ENCODE measurements around the gene DNAJC1.

DNA sequence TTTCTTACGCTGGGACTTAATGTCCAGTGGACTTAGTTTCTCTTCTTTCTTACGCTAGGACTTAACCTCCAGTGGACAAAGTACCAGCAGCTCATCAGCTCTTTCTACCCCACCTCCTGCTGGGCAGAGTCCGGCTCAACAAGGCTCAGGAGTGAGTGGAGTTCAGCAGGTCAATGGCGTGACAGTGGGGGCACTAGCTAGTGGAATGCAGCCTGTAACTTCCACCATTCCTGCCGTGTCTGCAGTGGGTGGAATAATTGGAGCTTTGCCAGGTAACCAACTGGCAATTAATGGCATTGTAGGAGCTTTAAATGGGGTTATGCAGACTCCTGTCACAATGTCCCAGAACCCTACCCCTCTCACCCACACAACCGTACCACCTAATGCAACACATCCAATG, 269.8 kb downstream of the DNAJC1 start:
- no peak for TF ChIP-seq KDM1A (IDR thresholded peaks at IDR 0.05; ENCODE audit: low read depth)
- TF ChIP-seq POLR2A (IDR thresholded peaks at IDR 0.05; ENCODE audit: low read length) = no peak
- TF ChIP-seq RAD21 (conservative IDR thresholded peaks at IDR 0.05 in 1 of 2, IDR thresholded peaks at IDR 0.05 in 1 of 2) = no peak
- no peak for TF ChIP-seq RNF2 (IDR thresholded peaks at IDR 0.05; ENCODE audit: borderline replicate concordance, low read depth)
- TF ChIP-seq, protein P1, sequence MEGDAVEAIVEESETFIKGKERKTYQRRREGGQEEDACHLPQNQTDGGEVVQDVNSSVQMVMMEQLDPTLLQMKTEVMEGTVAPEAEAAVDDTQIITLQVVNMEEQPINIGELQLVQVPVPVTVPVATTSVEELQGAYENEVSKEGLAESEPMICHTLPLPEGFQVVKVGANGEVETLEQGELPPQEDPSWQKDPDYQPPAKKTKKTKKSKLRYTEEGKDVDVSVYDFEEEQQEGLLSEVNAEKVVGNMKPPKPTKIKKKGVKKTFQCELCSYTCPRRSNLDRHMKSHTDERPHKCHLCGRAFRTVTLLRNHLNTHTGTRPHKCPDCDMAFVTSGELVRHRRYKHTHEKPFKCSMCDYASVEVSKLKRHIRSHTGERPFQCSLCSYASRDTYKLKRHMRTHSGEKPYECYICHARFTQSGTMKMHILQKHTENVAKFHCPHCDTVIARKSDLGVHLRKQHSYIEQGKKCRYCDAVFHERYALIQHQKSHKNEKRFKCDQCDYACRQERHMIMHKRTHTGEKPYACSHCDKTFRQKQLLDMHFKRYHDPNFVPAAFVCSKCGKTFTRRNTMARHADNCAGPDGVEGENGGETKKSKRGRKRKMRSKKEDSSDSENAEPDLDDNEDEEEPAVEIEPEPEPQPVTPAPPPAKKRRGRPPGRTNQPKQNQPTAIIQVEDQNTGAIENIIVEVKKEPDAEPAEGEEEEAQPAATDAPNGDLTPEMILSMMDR (IDR thresholded peaks at IDR 0.05) = no peak
- TF ChIP-seq, protein P2, sequence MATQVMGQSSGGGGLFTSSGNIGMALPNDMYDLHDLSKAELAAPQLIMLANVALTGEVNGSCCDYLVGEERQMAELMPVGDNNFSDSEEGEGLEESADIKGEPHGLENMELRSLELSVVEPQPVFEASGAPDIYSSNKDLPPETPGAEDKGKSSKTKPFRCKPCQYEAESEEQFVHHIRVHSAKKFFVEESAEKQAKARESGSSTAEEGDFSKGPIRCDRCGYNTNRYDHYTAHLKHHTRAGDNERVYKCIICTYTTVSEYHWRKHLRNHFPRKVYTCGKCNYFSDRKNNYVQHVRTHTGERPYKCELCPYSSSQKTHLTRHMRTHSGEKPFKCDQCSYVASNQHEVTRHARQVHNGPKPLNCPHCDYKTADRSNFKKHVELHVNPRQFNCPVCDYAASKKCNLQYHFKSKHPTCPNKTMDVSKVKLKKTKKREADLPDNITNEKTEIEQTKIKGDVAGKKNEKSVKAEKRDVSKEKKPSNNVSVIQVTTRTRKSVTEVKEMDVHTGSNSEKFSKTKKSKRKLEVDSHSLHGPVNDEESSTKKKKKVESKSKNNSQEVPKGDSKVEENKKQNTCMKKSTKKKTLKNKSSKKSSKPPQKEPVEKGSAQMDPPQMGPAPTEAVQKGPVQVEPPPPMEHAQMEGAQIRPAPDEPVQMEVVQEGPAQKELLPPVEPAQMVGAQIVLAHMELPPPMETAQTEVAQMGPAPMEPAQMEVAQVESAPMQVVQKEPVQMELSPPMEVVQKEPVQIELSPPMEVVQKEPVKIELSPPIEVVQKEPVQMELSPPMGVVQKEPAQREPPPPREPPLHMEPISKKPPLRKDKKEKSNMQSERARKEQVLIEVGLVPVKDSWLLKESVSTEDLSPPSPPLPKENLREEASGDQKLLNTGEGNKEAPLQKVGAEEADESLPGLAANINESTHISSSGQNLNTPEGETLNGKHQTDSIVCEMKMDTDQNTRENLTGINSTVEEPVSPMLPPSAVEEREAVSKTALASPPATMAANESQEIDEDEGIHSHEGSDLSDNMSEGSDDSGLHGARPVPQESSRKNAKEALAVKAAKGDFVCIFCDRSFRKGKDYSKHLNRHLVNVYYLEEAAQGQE (IDR thresholded peaks at IDR 0.05) = no peak
- TF ChIP-seq, protein P3, sequence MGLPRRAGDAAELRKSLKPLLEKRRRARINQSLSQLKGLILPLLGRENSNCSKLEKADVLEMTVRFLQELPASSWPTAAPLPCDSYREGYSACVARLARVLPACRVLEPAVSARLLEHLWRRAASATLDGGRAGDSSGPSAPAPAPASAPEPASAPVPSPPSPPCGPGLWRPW (IDR thresholded peaks at IDR 0.05) = no peak
- no peak for TF ChIP-seq RFX5 (IDR thresholded peaks at IDR 0.05)
- TF ChIP-seq JUNB (IDR thresholded peaks at IDR 0.05) = no peak
- no peak for TF ChIP-seq EP300 (IDR thresholded peaks at IDR 0.05)
- no peak for TF ChIP-seq NPAS2 (CRISPR knock-in tag; IDR thresholded peaks at IDR 0.05; ENCODE audit: borderline replicate concordance)
- TF ChIP-seq, protein P4, sequence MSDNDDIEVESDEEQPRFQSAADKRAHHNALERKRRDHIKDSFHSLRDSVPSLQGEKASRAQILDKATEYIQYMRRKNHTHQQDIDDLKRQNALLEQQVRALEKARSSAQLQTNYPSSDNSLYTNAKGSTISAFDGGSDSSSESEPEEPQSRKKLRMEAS (IDR thresholded peaks at IDR 0.05) = no peak
- no peak for TF ChIP-seq MAZ (IDR thresholded peaks at IDR 0.05; ENCODE audit: borderline replicate concordance, low read depth, low read length)
- no peak for TF ChIP-seq BHLHE40 (IDR thresholded peaks at IDR 0.05; ENCODE audit: low read depth, low read length)
